Endothelial cell of umbilical vein (primary cell): ENCODE measurements around the gene NT5M.

Source experiments
- EZH2 ChIP-seq: IDR thresholded peaks from 2 replicates; pipeline ENCODE4 v1.6.1; 2012; ENCODE audit warnings: borderline replicate concordance, low read depth, mild to moderate bottlenecking, moderate library complexity, low read length, inconsistent platforms; ENCODE audit not compliant: severe bottlenecking
- POLR2A ChIP-seq: IDR thresholded peaks from 2 replicates; pipeline ENCODE4 v1.6.1; 2012; ENCODE audit warnings: low read depth, mild to moderate bottlenecking, control low read depth, low read length
- POLR2AphosphoS5 ChIP-seq: IDR thresholded peaks from 2 replicates; pipeline ENCODE4 v1.6.1; 2012; ENCODE audit warnings: low read depth, mild to moderate bottlenecking, control low read depth, low read length, moderate library complexity; ENCODE audit not compliant: insufficient read depth
- TF ChIP-seq, protein P1 (sequence below), 2 donors: IDR thresholded peaks; 1 replicate in 1 of 2; 2 replicates in 1 of 2; pipeline ENCODE4 v1.5.1; 2011; ENCODE audit warnings: low read length in 2 of 2, mild to moderate bottlenecking in 2 of 2, moderate library complexity in 2 of 2, control low read depth in 1 of 2, inconsistent platforms in 1 of 2, low read depth in 1 of 2; ENCODE audit not compliant: insufficient read depth in 1 of 2; ENCODE audit errors: extremely low read depth in 1 of 2

GRCh38 chr17:17295141-17295540, 8.0 kb upstream of the NT5M start:
- TF ChIP-seq, protein P1, sequence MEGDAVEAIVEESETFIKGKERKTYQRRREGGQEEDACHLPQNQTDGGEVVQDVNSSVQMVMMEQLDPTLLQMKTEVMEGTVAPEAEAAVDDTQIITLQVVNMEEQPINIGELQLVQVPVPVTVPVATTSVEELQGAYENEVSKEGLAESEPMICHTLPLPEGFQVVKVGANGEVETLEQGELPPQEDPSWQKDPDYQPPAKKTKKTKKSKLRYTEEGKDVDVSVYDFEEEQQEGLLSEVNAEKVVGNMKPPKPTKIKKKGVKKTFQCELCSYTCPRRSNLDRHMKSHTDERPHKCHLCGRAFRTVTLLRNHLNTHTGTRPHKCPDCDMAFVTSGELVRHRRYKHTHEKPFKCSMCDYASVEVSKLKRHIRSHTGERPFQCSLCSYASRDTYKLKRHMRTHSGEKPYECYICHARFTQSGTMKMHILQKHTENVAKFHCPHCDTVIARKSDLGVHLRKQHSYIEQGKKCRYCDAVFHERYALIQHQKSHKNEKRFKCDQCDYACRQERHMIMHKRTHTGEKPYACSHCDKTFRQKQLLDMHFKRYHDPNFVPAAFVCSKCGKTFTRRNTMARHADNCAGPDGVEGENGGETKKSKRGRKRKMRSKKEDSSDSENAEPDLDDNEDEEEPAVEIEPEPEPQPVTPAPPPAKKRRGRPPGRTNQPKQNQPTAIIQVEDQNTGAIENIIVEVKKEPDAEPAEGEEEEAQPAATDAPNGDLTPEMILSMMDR (IDR thresholded peaks at IDR 0.05; ENCODE audit: extremely low read depth in 1 of 2, insufficient read depth in 1 of 2, low read depth in 1 of 2, low read length in 2 of 2) = no peak
- TF ChIP-seq POLR2AphosphoS5 (no peak), EZH2 (no peak), POLR2A (no peak)
